Fibroblast of mammary gland (primary cell): ENCODE data around the gene BCAS3.

Source experiments
- DNase-seq: peaks from one replicate; pipeline ENCODE4 v3.0.0-alpha.2; 2010; ENCODE audit warnings: low read depth
- H3K4me3 ChIP-seq: 2 replicates; pipeline ENCODE4 v1.5.1; 2011; ENCODE audit warnings: low read depth, mild to moderate bottlenecking, low read length, moderate library complexity; ENCODE audit not compliant: control insufficient read depth
- TF ChIP-seq, protein P1 (sequence below): conservative IDR thresholded peaks from 2 replicates; pipeline ENCODE4 v1.5.1; 2011; ENCODE audit warnings: low read depth, low read length, inconsistent platforms; ENCODE audit not compliant: control insufficient read depth, insufficient read depth

BCAS3 gene

DNA sequence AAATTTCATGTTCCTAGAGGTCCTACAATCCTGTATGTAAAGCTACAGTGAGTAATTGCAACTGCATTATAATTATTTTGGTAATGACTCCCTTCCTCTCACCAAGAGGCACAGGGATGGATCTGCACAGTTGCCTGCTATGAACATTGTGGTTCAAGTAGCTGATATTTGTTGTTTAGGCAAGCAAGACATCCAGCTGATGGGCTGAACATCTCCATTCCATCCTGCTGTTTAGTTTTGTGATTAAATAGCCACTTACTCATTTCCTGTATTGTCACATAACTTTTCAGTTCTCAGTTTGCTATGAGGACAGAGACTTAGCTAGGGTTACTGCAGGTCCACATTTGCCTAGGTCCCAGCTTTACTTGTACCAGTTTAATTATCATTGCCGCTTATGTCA, 540.8 kb downstream of the BCAS3 start:
- TF ChIP-seq, protein P1, sequence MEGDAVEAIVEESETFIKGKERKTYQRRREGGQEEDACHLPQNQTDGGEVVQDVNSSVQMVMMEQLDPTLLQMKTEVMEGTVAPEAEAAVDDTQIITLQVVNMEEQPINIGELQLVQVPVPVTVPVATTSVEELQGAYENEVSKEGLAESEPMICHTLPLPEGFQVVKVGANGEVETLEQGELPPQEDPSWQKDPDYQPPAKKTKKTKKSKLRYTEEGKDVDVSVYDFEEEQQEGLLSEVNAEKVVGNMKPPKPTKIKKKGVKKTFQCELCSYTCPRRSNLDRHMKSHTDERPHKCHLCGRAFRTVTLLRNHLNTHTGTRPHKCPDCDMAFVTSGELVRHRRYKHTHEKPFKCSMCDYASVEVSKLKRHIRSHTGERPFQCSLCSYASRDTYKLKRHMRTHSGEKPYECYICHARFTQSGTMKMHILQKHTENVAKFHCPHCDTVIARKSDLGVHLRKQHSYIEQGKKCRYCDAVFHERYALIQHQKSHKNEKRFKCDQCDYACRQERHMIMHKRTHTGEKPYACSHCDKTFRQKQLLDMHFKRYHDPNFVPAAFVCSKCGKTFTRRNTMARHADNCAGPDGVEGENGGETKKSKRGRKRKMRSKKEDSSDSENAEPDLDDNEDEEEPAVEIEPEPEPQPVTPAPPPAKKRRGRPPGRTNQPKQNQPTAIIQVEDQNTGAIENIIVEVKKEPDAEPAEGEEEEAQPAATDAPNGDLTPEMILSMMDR: no peak
- H3K4me3 ChIP-seq: no peak overlapping the region
- DNase-seq: peak; percentile 80

DNA sequence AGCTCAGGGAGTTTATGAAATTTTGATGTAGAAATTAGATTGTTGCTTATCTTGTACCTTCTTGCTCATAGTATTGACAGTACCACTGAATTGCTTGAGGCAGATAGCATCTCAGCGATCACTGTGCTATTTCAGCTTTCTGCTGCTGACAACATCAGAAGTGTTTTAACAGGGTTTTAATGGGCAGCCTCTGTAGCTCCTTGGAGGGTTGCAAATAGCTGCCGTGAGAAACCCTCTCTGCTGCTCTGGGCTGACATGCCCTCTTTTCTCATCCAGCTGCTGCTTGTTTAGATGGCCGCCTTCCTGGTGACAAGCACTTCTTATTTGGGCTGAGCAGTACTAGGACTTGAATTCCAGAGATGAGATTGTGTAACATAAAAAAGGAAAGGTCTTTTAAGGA, 541.8 kb downstream of the BCAS3 start:
- no peak overlapping the region for H3K4me3 ChIP-seq
- DNase-seq: peak; percentile 51
- TF ChIP-seq, protein P1: no peak

DNA sequence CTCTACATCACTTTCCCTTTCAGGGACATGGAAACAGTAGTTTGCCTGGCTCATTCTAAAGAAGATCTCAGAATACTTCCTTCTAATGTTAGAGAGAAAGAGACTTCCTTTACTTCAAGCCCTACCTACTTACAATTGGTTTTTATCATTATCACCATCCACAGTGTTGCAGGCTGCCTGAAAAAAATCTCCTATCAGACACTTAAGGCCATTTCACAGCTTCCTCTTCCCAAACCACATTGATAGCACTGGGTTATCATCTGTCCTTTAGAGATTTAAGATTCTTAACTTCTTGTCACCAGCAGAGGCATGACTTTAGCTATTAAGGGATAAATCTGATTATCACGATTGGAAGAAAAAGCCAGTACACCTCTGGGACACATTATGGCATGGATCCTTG, 543.5 kb downstream of the BCAS3 start:
- TF ChIP-seq, protein P1: no peak

DNA sequence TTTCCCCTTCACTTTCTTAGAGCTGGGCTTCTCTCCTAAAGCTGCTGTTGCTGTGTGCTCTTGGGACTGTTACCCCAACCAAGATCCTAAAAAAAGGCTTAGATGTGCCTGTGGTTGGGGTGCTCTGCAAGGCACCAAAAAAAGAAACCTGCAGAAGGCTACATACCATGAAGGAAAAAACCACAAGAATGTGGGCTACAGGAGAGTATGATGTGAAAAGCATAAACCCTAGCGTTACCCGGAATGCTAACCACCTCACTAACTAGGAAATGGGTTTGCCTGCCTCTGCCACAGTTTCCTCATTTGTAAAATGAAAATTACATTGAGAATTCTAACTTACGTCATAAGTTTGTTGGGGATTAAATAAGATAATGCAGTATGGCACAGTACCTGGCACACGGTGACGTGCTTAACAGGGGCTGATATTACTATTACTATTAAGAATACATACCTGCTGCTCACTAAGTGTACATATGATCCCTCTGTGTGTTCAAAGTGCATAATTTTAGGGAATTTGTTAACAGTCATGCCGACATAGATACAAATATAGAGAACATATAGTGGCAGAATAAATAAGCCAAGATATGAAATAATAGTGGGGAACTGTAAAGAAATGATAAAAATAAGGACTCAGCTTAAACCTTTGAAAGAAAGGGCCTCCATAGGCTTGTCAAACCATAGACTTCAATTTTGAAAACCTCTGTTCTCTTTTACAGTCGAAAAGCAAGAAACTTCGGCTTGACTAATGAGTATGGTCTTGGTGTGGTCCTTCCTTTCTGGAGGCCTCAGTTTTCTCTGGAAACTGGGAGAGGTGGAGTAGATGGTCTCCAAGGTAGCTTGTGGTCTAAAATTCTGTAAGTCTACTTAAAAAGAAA, 544.2 kb downstream of the BCAS3 start:
- DNase-seq: no peak
- TF ChIP-seq, protein P1: no peak
- H3K4me3 ChIP-seq: no peak overlapping the region

More for the DNA sequence above, 543.5 kb downstream of the BCAS3 start:
- no peak for DNase-seq
- no peak overlapping the region for H3K4me3 ChIP-seq

DNA sequence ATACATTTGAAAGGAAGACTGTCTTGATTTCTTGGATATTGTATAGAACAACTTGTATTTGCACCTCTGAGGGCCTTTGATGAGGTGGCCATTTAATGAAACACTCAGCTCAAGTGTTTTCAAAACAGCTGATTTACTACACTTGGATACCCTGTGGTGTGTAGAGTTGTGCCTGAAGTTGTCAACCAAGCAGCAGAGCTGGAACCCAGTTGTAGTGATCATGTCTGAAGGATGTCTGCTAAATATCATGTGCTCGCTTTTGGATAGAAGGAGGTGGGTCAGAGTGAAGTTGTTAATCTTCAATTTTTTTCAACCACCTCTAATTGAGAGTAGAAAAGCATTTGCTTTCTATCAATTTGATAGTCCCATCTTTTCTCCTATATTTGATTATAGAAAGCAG, 546.1 kb downstream of the BCAS3 start:
- no peak for DNase-seq
- H3K4me3 ChIP-seq: no peak overlapping the region
- TF ChIP-seq, protein P1: no peak

DNA sequence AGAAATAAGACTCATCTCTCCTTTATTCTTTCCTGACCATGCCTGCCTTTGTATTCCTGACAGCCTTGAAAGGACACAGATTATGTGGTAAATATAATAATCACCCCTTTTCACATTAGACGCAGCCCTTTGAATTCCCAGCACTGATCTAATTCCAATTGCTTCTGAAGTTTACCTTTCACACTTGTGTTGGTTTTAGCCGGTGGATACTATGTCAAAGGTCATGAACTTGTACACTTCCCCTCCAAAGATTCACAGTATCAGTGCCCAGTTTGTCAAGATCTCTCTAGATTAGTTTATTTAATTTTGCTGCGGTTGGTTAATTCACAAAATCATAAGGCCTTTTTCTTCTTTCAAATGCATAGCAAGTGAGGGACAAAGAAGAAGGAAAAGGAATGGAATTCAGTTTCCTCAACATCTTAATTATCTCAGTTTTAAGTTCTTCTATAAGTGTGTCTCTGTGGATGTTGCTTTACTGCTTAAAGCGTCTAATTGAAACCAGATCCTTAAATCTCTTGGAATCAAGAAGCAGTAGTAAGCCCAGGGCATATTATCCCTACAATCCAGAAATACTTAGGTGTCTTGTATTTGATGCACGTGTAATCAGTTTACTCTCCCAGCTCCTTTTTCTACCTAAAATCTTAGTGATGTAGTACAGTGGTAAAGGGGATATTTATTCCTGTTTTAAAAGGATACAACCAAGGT, 547.7 kb downstream of the BCAS3 start:
- DNase-seq: no peak
- TF ChIP-seq, protein P1: no peak
- H3K4me3 ChIP-seq: no peak overlapping the region
